GM10266 (cell line): Measurements from ENCODE around the gene HLA-DRB1.
"Not testable (repeated sequence)": the region's sequence is repeated elsewhere in the genome, so short reads cannot be mapped to it uniquely, and the experiment has no call there.

Experiments
- DNase-seq: peaks from one replicate; pipeline ENCODE4 v3.0.0; 2012; ENCODE audit errors: extremely low spot score
- CTCF ChIP-seq: IDR thresholded peaks from 2 replicates; pipeline ENCODE4 v1.5.1; 2012; ENCODE audit warnings: mild to moderate bottlenecking, low read depth; ENCODE audit not compliant: control insufficient read depth, insufficient read depth; ENCODE audit errors: missing control alignments

Gene HLA-DRB1

DNA sequence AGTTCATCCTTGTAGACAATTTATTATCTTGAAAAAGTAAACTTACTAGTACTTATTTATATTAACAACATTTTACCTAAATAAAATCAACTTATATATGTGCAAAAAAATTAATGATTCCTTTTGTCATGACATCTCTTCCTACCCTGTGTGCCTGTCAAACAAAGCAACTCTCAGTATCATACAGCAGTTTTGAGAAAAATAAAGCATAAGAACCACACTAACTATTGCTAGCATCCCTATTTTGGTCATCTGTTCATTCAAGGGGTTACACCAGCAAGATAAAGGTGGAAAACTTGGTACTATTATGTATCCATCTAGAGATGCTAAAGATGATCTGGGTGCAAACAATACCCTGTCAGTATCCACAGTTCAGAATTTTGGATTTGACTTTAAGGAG, 7.4 kb upstream of the HLA-DRB1 start:
- DNase-seq = no peak
- no peak for TF ChIP-seq CTCF

GRCh38 chr6:32590713-32591112, 1.1 kb upstream of the HLA-DRB1 start:
- DNase-seq = not testable (repeated sequence)

GRCh38 chr6:32588156-32588555, 1.5 kb downstream of the HLA-DRB1 start:
- no peak for TF ChIP-seq CTCF

GRCh38 chr6:32583527-32583898, 6.1 kb downstream of the HLA-DRB1 start:
- no peak for DNase-seq
- TF ChIP-seq CTCF = no peak

More at GRCh38 chr6:32588156-32588555, 1.5 kb downstream of the HLA-DRB1 start:
- no peak for DNase-seq

GRCh38 chr6:32581315-32582095, 8.1 kb downstream of the HLA-DRB1 start:
- no peak for TF ChIP-seq CTCF
- no peak for DNase-seq

GRCh38 chr6:32580593-32580992, 9.1 kb downstream of the HLA-DRB1 start:
- no peak for DNase-seq

DNA sequence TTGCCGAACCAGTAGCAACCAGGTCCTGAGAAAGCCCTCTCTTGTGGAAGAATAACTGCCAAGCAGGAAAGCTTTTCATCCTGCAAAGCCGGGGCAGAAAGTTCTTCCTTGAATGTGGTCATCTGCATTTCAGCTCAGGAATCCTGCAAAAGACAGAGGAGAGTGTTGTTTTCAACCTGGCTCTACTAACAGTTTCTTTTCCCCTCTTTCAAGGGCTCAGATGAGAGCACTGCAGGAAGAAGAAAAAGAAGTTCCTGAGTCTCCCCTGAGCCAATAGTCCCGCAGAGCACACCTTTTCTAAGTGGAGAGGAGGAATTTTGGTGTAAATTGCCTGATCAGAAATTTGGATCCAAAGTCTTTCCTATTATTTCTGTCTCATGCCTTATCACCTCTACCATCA, 10.7 kb downstream of the HLA-DRB1 start:
- no peak for DNase-seq
- TF ChIP-seq CTCF = no peak

More at GRCh38 chr6:32580593-32580992, 9.1 kb downstream of the HLA-DRB1 start:
- TF ChIP-seq CTCF = no peak

DNA sequence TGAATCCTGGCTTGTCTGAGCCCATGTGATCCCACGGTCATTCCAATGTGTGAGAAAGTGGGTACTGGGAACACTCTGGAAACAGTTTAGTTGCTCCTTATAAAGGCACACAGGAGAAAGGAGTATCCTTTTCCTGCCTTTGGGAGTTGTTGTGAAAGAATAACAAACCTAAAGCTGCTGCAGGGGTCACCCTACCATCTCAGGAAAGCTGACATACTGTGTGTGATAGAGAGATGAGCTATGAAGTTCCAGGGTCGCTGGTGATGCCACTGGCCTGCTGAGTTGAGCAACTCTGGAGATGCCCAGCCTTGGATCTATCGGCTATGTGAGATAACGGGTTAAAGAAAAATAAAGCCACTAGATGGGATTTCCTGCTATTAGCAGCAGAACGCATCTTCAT, 12.2 kb downstream of the HLA-DRB1 start:
- not testable (repeated sequence) for DNase-seq
